Urinary bladder (tissue), 4 donors: ENCODE data around the gene FUBP3. TPM values are rescaled to one million over a fixed set of nuclear protein-coding genes. Genes with fewer than 3 reads are reported as not detected.

Experiments
- DNase-seq: peaks from one replicate; pipeline ENCODE4 v3.0.0-alpha.2; 2015; ENCODE audit errors: extremely low spot score
- H3K27ac ChIP-seq: one replicate; pipeline ENCODE4 v1.5.1; 2013; ENCODE audit warnings: low read depth, mild to moderate bottlenecking, moderate library complexity
- H3K36me3 ChIP-seq: one replicate; pipeline ENCODE4 v1.6.1; 2013; ENCODE audit warnings: mild to moderate bottlenecking, moderate library complexity; ENCODE audit not compliant: insufficient read depth
- H3K4me1 ChIP-seq: one replicate; pipeline ENCODE4 v1.6.1; 2013; ENCODE audit warnings: mild to moderate bottlenecking, moderate library complexity; ENCODE audit not compliant: insufficient read depth
- H3K4me3 ChIP-seq: one replicate; pipeline ENCODE4 v1.5.1; 2013; ENCODE audit warnings: low read depth, low read length
- WGBS: extraction: QIAGEN DNeasy Blood & Tissue Kit; methylation state at CpG from one replicate; pipeline ENCODE4 v1.1.7; 2013; 5-methylcytosine and 5-hydroxymethylcytosine counted together
- polyA plus RNA-seq: library from polyadenylated mRNA; stranded (reverse); fragments of 200-250 nt; gene quantifications from one replicate; pipeline ENCODE4 v1.2.3, GENCODE V29; 2013
- total RNA-seq: library from RNA; depleted of rRNA; stranded (reverse); fragments of >200 nt; gene quantifications from one replicate; pipeline ENCODE4 v1.2.3, GENCODE V29; 2014
- donor health status: healthy with polysubstance abuse.
- donor health status: healthy.

FUBP3 gene
- total and polyA plus RNA-seq, 2 donors: 36.5 to 39.5 TPM

- no peak overlapping the region for H3K27ac ChIP-seq
- 89% methylated on average over 4 of the region's 4 CpGs for WGBS
- H3K4me3 ChIP-seq: no peak overlapping the region
- H3K36me3 ChIP-seq: peaks cover 6% of the 10 kb centered on the region
- no peak for DNase-seq
- H3K4me1 ChIP-seq: no peaks in the 10 kb centered on the region
Observed at GRCh38 chr9:130630071-130630450, 50.7 kb downstream of the FUBP3 start.

- H3K27ac ChIP-seq: no peak overlapping the region
- no peaks in the 10 kb centered on the region for H3K4me1 ChIP-seq
- WGBS: 90% methylated on average over 27 of the region's 27 CpGs
- H3K36me3 ChIP-seq: peaks cover 6% of the 10 kb centered on the region
- no peak for DNase-seq
- H3K4me3 ChIP-seq: no peak overlapping the region
Observed at GRCh38 chr9:130630506-130631330, 51.3 kb downstream of the FUBP3 start.

- H3K36me3 ChIP-seq: peaks cover 7% of the 10 kb centered on the region
- no peak for DNase-seq
- WGBS: 94% methylated on average over 22 of the region's 22 CpGs
- no peak overlapping the region for H3K27ac ChIP-seq
- H3K4me3 ChIP-seq: no peak overlapping the region
- no peaks in the 10 kb centered on the region for H3K4me1 ChIP-seq
Observed at GRCh38 chr9:130631331-130632080, 52.1 kb downstream of the FUBP3 start.

GRCh38 chr9:130632081-130632710 lies 52.8 kb downstream of the FUBP3 start:
- Histone ChIP-seq H3K36me3 (peaks cover 7% of the 10 kb centered on the region), H3K4me1 (no peaks in the 10 kb centered on the region), H3K27ac (no peak overlapping the region), H3K4me3 (no peak overlapping the region)
- no peak for DNase-seq
- 89% methylated on average over 13 of the region's 13 CpGs for WGBS

GRCh38 chr9:130632841-130633240 lies 53.5 kb downstream of the FUBP3 start:
- H3K36me3 ChIP-seq: peaks cover 7% of the 10 kb centered on the region
- WGBS: 94% methylated on average over 7 of the region's 7 CpGs

DNA sequence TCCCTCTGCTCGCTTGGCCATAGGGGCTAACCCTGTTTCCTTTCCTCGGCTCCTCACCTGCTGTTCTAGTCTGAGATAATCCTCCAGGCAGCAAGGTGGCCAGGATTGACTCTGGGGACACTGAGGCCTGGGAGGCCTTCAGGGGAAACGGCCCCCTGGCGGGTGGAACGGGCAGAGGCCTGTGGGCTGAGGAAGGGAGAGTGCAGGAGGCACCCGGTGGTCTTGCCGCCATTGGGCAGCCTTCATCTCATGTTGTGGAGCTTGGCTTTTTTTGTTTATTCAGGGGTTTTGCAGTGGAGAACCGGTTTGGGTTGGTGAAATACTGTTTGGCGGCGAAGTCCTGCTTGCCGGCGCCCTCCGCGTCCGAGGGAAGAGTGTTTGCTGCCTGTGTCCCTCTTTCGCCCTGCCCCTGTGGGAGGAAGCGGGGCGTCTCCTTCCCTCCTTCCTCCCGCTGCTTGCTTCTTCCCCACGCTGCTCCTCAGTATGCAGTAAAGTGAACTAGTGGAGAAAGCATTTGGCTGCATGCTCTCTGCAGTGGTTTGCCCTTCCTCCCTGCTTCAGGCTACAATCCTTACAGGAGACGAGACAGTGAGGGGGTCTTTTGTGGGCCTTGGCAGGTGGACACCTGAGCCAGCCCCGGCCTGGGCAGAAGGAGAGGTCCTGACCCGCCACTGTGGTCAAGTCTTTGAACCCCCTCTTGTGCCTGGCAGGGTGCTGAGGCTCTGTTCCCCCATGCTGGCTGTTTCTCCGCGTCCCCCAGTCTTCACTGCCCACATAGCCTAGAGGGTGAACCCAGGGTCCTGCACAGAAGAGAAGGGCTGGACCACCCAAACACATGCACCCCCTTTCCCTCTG lies 54.2 kb downstream of the FUBP3 start:
- peaks cover 9% of the 10 kb centered on the region for H3K36me3 ChIP-seq
- H3K27ac ChIP-seq: no peak overlapping the region
- WGBS: 94% methylated on average over 25 of the region's 25 CpGs
- H3K4me3 ChIP-seq: no peak overlapping the region
- DNase-seq: no peak
- no peaks in the 10 kb centered on the region for H3K4me1 ChIP-seq

More at GRCh38 chr9:130632841-130633240, 53.5 kb downstream of the FUBP3 start:
- no peak for DNase-seq
- Histone ChIP-seq H3K27ac (no peak overlapping the region), H3K4me1 (no peaks in the 10 kb centered on the region), H3K4me3 (no peak overlapping the region)

- 91% methylated on average over 14 of the region's 14 CpGs for WGBS
- peaks cover 9% of the 10 kb centered on the region for H3K36me3 ChIP-seq
- no peak overlapping the region for H3K27ac ChIP-seq
- DNase-seq: no peak
- H3K4me3 ChIP-seq: no peak overlapping the region
- H3K4me1 ChIP-seq: no peaks in the 10 kb centered on the region
Observed at GRCh38 chr9:130634191-130634768, 54.9 kb downstream of the FUBP3 start.

DNA sequence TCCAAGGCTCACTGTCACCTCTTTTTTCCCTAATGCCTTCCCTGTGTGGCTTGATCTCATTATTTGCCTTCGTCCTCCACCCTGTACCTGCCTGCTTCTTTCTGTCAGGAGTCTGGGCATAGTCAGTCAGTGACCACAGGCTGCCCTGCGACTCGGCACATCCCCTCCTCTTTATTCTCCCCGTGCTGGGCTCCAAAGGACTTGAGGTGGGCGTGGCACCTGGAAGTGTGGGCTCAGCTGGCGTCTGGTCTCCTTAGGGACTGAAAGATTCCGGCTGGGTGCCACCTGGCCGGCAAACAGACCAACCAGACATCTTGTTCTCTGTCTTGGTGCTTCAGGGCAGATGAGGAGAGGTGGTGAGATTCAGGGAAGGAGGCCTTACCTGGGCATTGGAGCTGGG lies 55.4 kb downstream of the FUBP3 start:
- no peak overlapping the region for H3K4me3 ChIP-seq
- WGBS: 87% methylated on average over 8 of the region's 8 CpGs
- H3K36me3 ChIP-seq: peaks cover 9% of the 10 kb centered on the region
- H3K4me1 ChIP-seq: no peaks in the 10 kb centered on the region
- no peak for DNase-seq
- no peak overlapping the region for H3K27ac ChIP-seq

DNA sequence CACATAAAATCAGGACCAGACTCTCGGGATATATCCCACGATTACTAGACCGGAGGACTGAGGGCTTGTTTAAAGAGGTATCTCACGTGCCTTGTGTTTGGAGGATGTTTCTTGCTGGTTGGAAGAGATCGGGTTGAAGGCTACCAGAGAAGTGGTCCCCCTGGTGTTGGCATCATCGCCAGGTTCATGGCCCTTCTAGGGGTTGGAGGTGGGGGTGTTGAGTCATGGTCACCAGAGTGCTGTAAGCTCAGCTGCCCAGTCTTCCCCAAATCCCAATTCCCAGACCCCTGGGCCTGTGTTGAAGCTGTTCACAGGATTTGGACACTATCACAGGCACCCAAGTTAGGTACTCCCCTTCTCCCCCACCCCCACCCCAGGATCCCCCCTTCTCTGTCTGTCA lies 55.9 kb downstream of the FUBP3 start:
- Histone ChIP-seq H3K27ac (no peak overlapping the region), H3K4me1 (no peaks in the 10 kb centered on the region), H3K4me3 (no peak overlapping the region), H3K36me3 (peaks cover 9% of the 10 kb centered on the region)
- no peak for DNase-seq
- WGBS: 95% methylated on average over 6 of the region's 6 CpGs

GRCh38 chr9:130635721-130636647 lies 56.6 kb downstream of the FUBP3 start:
- Histone ChIP-seq H3K27ac (no peak overlapping the region), H3K4me3 (no peak overlapping the region), H3K4me1 (no peaks in the 10 kb centered on the region), H3K36me3 (peaks cover 7% of the 10 kb centered on the region)
- no peak for DNase-seq
- WGBS: 93% methylated on average over 33 of the region's 33 CpGs

- WGBS: 88% methylated on average over 9 of the region's 9 CpGs
- H3K4me1 ChIP-seq: no peaks in the 10 kb centered on the region
- H3K4me3 ChIP-seq: no peak overlapping the region
- DNase-seq: no peak
- H3K27ac ChIP-seq: no peak overlapping the region
- peaks cover 4% of the 10 kb centered on the region for H3K36me3 ChIP-seq
Observed at GRCh38 chr9:130636648-130637020, 57.3 kb downstream of the FUBP3 start.
